HEK293 (cell line): ENCODE measurements around the gene NPPB.

Experiments used
- BCL11A ChIP-seq: fragments of 450-650 bp; formaldehyde crosslinking; IDR thresholded peaks from 2 replicates; pipeline ENCODE4 v1.5.1; 2016; ENCODE audit warnings: low read depth, missing biosample characterization, missing genetic modification characterization
- GLI2 ChIP-seq: fragments of 450-650 bp; formaldehyde crosslinking; IDR thresholded peaks from 2 replicates; pipeline ENCODE4; 2017; ENCODE audit warnings: missing biosample characterization, missing genetic modification characterization, low read depth, borderline replicate concordance
- KLF1 ChIP-seq: fragments of 450-650 bp; formaldehyde crosslinking; IDR thresholded peaks from 2 replicates; pipeline ENCODE4 v1.5.1; 2016; ENCODE audit warnings: missing biosample characterization, missing genetic modification characterization
- KLF10 ChIP-seq: fragments of 450-650 bp; IDR thresholded peaks from 2 replicates; pipeline ENCODE4 v1.5.1; 2018; ENCODE audit warnings: missing biosample characterization, mild to moderate bottlenecking, missing genetic modification characterization
- KLF16 ChIP-seq: fragments of 450-650 bp; formaldehyde crosslinking; IDR thresholded peaks from 2 replicates; pipeline ENCODE4 v1.5.1; 2017; ENCODE audit warnings: missing biosample characterization, missing genetic modification characterization
- KLF17 ChIP-seq: fragments of 450-650 bp; formaldehyde crosslinking; IDR thresholded peaks from 2 replicates; pipeline ENCODE4 v1.5.1; 2016; ENCODE audit warnings: missing biosample characterization, missing genetic modification characterization
- OVOL3 ChIP-seq: fragments of 450-650 bp; formaldehyde crosslinking; IDR thresholded peaks from 2 replicates; pipeline ENCODE4 v1.5.1; 2016; ENCODE audit warnings: missing biosample characterization, missing genetic modification characterization
- PRDM10 ChIP-seq: fragments of 450-650 bp; formaldehyde crosslinking; IDR thresholded peaks from 2 replicates; pipeline ENCODE4 v1.5.1; 2016; ENCODE audit warnings: missing biosample characterization, missing genetic modification characterization
- REPIN1 ChIP-seq: fragments of 450-650 bp; formaldehyde crosslinking; IDR thresholded peaks from 2 replicates; pipeline ENCODE4 v1.5.1; 2017; ENCODE audit warnings: missing biosample characterization, missing genetic modification characterization, low read depth
- TRIM28 ChIP-seq: IDR thresholded peaks from 2 replicates; pipeline ENCODE4 v1.6.1; 2011; ENCODE audit warnings: low read length, control low read depth, borderline replicate concordance
- ZBTB20 ChIP-seq: fragments of 450-650 bp; formaldehyde crosslinking; IDR thresholded peaks from 2 replicates; pipeline ENCODE4 v1.5.1; 2016; ENCODE audit warnings: missing biosample characterization, missing genetic modification characterization
- ZEB2 ChIP-seq: fragments of 450-650 bp; formaldehyde crosslinking; IDR thresholded peaks from 2 replicates; pipeline ENCODE4 v1.5.1; 2016; ENCODE audit warnings: missing biosample characterization, missing genetic modification characterization
- ZFP69B ChIP-seq: fragments of 450-650 bp; formaldehyde crosslinking; IDR thresholded peaks from 2 replicates; pipeline ENCODE4 v1.5.1; 2016; ENCODE audit warnings: missing biosample characterization, missing genetic modification characterization
- ZNF133 ChIP-seq: fragments of 450-650 bp; formaldehyde crosslinking; IDR thresholded peaks from 2 replicates; pipeline ENCODE4 v1.5.1; 2016; ENCODE audit warnings: missing biosample characterization, missing genetic modification characterization
- ZNF138 ChIP-seq: fragments of 450-650 bp; formaldehyde crosslinking; IDR thresholded peaks from 2 replicates; pipeline ENCODE4 v1.5.1; 2016; ENCODE audit warnings: missing biosample characterization, missing genetic modification characterization, borderline replicate concordance
- ZNF157 ChIP-seq: fragments of 450-650 bp; formaldehyde crosslinking; IDR thresholded peaks from 2 replicates; pipeline ENCODE4 v1.5.1; 2016; ENCODE audit warnings: missing biosample characterization, missing genetic modification characterization
- ZNF202 ChIP-seq: fragments of 450-650 bp; formaldehyde crosslinking; IDR thresholded peaks from 2 replicates; pipeline ENCODE4 v1.5.1; 2016; ENCODE audit warnings: missing biosample characterization, missing genetic modification characterization, borderline replicate concordance
- ZNF223 ChIP-seq: fragments of 450-650 bp; formaldehyde crosslinking; IDR thresholded peaks from 2 replicates; pipeline ENCODE4 v1.5.1; 2016; ENCODE audit warnings: missing biosample characterization, missing genetic modification characterization
- ZNF292 ChIP-seq: fragments of 450-650 bp; formaldehyde crosslinking; IDR thresholded peaks from 2 replicates; pipeline ENCODE4 v1.5.1; 2016; ENCODE audit warnings: low read depth, missing biosample characterization, missing genetic modification characterization, borderline replicate concordance
- ZNF324 ChIP-seq: fragments of 450-650 bp; formaldehyde crosslinking; IDR thresholded peaks from 2 replicates; pipeline ENCODE4 v1.5.1; 2016; ENCODE audit warnings: missing biosample characterization, missing genetic modification characterization
- ZNF404 ChIP-seq: fragments of 450-650 bp; formaldehyde crosslinking; IDR thresholded peaks from 2 replicates; pipeline ENCODE4 v1.5.1; 2017; ENCODE audit warnings: missing biosample characterization, missing genetic modification characterization
- ZNF426 ChIP-seq: fragments of 450-650 bp; formaldehyde crosslinking; IDR thresholded peaks from 2 replicates; pipeline ENCODE4 v1.5.1; 2017; ENCODE audit warnings: missing biosample characterization, missing genetic modification characterization, mild to moderate bottlenecking, inconsistent platforms, moderate library complexity
- ZNF433 ChIP-seq: fragments of 450-650 bp; formaldehyde crosslinking; IDR thresholded peaks from 2 replicates; pipeline ENCODE4 v1.5.1; 2016; ENCODE audit warnings: missing biosample characterization, missing genetic modification characterization, low read depth
- ZNF521 ChIP-seq: fragments of 450-650 bp; formaldehyde crosslinking; IDR thresholded peaks from 2 replicates; pipeline ENCODE4 v1.5.1; 2017; ENCODE audit warnings: missing biosample characterization, mild to moderate bottlenecking, missing genetic modification characterization
- ZNF623 ChIP-seq: fragments of 450-650 bp; formaldehyde crosslinking; IDR thresholded peaks from 2 replicates; pipeline ENCODE4 v1.5.1; 2016; ENCODE audit warnings: missing biosample characterization, missing genetic modification characterization
- ZNF664 ChIP-seq: fragments of 450-650 bp; formaldehyde crosslinking; IDR thresholded peaks from 2 replicates; pipeline ENCODE4 v1.5.1; 2016; ENCODE audit warnings: missing biosample characterization, missing genetic modification characterization
- ZNF677 ChIP-seq: fragments of 450-650 bp; IDR thresholded peaks from 2 replicates; pipeline ENCODE4 v1.5.0; 2018; ENCODE audit warnings: missing biosample characterization, mild to moderate bottlenecking, missing genetic modification characterization, moderate library complexity
- ZNF76 ChIP-seq: fragments of 450-650 bp; formaldehyde crosslinking; IDR thresholded peaks from 2 replicates; pipeline ENCODE4; 2016; ENCODE audit warnings: low read depth, missing biosample characterization, missing genetic modification characterization, borderline replicate concordance
- ZNF785 ChIP-seq: fragments of 450-650 bp; formaldehyde crosslinking; IDR thresholded peaks from 2 replicates; pipeline ENCODE4 v1.5.1; 2016; ENCODE audit warnings: missing biosample characterization, missing genetic modification characterization
- ZSCAN23 ChIP-seq: fragments of 450-650 bp; formaldehyde crosslinking; IDR thresholded peaks from 2 replicates; pipeline ENCODE4 v1.5.1; 2016; ENCODE audit warnings: missing biosample characterization, missing genetic modification characterization
- TF ChIP-seq, protein P1 (sequence below): fragments of 450-650 bp; formaldehyde crosslinking; IDR thresholded peaks from 2 replicates; pipeline ENCODE4 v1.5.1; 2016; ENCODE audit warnings: missing biosample characterization, missing genetic modification characterization
- TF ChIP-seq, protein P2 (sequence below): fragments of 450-650 bp; formaldehyde crosslinking; IDR thresholded peaks from 2 replicates; pipeline ENCODE4 v1.5.1; 2016; ENCODE audit warnings: missing biosample characterization, missing genetic modification characterization

The NPPB gene

DNA sequence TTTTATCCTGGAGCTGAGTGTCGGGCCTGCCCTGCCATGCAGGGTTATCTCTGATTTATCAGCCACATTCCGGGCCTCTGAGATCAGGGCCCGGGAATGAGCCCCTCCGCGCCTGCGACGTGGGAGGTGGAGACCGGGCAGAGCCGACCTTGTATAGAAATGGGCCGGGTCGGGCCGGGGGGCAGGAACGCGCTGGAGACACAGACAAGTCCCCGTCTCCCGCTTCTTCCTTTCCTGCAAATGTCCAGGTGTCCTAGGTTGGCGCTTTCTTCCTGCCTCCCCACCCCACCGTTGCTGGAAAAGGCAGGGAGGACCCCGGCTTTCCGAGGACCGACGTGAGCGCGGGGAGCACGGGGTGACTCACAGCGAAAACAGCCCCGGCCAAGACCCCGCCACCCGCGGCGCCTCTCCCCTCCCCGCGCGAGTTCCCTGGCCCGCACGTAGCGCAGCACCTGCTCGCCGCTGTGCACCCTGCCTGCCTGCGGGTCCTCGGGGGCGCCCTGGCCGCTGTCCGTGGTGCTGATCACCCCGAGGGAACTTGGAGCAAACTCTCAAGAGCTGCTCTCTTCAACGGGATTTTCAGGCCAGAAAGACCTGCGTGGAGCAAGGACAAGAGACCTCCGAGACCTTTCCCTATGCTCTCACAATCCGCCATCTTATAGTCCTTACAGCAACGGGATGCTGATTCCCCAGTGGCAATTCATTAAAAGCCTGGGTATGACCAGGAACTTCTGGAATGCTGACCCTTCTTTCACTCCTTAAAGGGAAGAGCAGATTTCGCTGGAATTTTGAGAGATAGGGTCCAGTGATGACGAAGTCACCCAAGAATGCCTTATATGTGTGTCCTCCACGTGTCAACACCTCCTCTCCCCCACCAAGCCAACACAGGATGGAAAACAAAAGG is 475 bp upstream of the NPPB start (continued):
- TF ChIP-seq GLI2 (tag by site-specific recombination) (no peak), PRDM10 (tag by site-specific recombination) (0 out of 2 replicates have a peak, but pooled peaks have one; percentile 38), ZNF202 (no peak), ZNF785 (tag by site-specific recombination) (no peak), ZNF677 (tag by site-specific recombination) (no peak), ZNF223 (tag by site-specific recombination) (no peak), ZNF426 (tag by site-specific recombination) (no peak), TRIM28 (no peak), KLF1 (no peak), ZFP69B (tag by site-specific recombination) (no peak), ZEB2 (peak; percentile 70), BCL11A (tag by site-specific recombination) (no peak), ZNF324 (tag by site-specific recombination) (no peak), REPIN1 (no peak), ZNF292 (no peak), ZNF157 (tag by site-specific recombination) (no peak), ZNF76 (tag by site-specific recombination) (no peak), ZNF133 (tag by site-specific recombination) (no peak), ZNF404 (tag by site-specific recombination) (no peak), ZNF433 (tag by site-specific recombination) (no peak), ZNF521 (tag by site-specific recombination) (no peak), KLF10 (tag by site-specific recombination) (no peak), OVOL3 (no peak), KLF16 (no peak), ZNF623 (no peak), ZBTB20 (tag by site-specific recombination) (peak; percentile 99), ZSCAN23 (no peak), ZNF664 (tag by site-specific recombination) (no peak), KLF17 (tag by site-specific recombination) (no peak; the same call in 1 of the 2 replicates), ZNF138 (tag by site-specific recombination) (no peak)
- TF ChIP-seq, protein P1, sequence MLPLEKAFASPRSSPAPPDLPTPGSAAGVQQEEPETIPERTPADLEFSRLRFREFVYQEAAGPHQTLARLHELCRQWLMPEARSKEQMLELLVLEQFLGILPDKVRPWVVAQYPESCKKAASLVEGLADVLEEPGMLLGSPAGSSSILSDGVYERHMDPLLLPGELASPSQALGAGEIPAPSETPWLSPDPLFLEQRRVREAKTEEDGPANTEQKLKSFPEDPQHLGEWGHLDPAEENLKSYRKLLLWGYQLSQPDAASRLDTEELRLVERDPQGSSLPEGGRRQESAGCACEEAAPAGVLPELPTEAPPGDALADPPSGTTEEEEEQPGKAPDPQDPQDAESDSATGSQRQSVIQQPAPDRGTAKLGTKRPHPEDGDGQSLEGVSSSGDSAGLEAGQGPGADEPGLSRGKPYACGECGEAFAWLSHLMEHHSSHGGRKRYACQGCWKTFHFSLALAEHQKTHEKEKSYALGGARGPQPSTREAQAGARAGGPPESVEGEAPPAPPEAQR (tag by site-specific recombination) = no peak
- TF ChIP-seq, protein P2, sequence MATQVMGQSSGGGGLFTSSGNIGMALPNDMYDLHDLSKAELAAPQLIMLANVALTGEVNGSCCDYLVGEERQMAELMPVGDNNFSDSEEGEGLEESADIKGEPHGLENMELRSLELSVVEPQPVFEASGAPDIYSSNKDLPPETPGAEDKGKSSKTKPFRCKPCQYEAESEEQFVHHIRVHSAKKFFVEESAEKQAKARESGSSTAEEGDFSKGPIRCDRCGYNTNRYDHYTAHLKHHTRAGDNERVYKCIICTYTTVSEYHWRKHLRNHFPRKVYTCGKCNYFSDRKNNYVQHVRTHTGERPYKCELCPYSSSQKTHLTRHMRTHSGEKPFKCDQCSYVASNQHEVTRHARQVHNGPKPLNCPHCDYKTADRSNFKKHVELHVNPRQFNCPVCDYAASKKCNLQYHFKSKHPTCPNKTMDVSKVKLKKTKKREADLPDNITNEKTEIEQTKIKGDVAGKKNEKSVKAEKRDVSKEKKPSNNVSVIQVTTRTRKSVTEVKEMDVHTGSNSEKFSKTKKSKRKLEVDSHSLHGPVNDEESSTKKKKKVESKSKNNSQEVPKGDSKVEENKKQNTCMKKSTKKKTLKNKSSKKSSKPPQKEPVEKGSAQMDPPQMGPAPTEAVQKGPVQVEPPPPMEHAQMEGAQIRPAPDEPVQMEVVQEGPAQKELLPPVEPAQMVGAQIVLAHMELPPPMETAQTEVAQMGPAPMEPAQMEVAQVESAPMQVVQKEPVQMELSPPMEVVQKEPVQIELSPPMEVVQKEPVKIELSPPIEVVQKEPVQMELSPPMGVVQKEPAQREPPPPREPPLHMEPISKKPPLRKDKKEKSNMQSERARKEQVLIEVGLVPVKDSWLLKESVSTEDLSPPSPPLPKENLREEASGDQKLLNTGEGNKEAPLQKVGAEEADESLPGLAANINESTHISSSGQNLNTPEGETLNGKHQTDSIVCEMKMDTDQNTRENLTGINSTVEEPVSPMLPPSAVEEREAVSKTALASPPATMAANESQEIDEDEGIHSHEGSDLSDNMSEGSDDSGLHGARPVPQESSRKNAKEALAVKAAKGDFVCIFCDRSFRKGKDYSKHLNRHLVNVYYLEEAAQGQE (tag by site-specific recombination) = peak; percentile 99
